ENCODE results near the gene ERICH4.
"Not testable (repeated sequence)": the region's sequence is repeated elsewhere in the genome, so short reads cannot be mapped to it uniquely, and the experiment has no call there.

The ERICH4 gene

GRCh38 chr19:41442473-41443355, at the start of gene ERICH4:
TSS of gene ERICH4 (plus strand) at chr19:41443156. CDS start at chr19:41443170, 14 bp downstream.
- DNase-seq, result no peak

DNA sequence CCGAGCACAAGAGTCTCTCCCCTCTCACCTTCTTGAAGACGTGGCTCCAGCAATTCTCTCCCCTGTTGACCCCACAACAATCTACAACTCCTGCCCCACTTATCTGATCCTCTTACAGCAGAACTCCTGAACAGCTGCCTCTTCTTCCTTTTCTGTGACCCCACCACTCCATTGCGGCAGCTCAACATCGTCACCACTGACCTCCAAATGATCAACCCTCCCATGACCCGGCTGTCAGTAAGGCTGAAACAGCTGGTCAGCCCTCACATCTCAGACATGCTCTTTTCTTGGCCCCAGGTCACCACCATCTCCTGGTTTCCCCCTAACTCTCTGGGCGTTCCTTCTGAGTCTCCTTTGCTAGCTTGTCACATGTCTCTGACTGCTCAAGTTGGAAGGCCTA, 47.6 kb upstream of the ERICH4 start:
- no peak for DNase-seq

DNA sequence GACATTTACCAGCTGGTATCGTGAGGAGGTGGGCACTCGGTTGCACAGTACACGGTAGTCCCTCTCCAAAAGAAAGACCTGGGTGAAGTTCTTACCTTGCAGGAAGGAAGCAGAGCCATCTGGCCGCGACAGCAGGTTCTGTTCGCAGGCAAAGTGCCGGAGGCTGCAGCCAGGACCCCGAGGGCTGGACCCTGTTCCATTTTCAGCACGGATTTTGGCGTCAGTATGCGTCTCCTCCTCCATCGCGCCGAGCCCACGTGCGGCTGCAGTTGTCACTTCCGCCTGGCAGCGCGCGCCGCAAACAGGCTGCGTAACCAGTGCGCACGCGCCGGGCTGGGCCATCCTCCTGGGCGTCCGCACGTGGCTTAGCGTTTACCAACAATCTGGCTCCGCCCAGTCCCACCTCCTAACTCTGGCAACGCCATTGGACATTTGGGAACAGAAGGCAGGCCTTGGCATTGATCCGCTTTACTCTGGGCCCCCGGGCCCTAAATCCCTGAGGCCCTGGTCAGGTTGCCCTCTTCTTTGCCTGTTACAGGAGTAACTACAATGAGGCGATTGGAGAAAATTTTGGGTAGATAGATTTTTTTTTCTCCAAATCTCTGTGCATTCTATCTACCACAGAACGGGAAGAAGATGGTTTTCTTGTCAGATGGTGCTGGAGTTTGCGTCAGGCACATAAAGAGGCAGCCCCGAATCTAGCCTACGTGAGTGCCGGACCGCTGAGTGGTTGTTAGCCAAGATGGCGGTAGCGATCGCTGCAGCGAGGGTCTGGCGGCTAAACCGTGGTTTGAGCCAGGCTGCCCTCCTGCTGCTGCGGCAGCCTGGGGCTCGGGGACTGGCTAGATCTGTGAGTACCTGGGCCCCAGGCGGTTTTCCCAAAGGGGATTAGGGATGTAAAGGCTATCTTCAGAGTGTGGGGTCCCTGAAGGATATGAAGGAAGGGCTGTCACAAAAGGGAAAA, 45.6 kb upstream of the ERICH4 start, which contains the start of the genes BCKDHA and EXOSC5:
TSS of gene BCKDHA (plus strand) at position 733 of the 964 bp plus-strand sequence. CDS start at position 743, 10 bp downstream.
TSS of gene EXOSC5 (minus strand) at position 274 of the 964 bp plus-strand sequence. CDS start at position 243, 31 bp downstream.
- DNase-seq, result peak; percentile 99

GRCh38 chr19:41398050-41398418, 44.9 kb upstream of the ERICH4 start:
- no peak for DNase-seq

GRCh38 chr19:41398598-41398997, 44.4 kb upstream of the ERICH4 start:
- DNase-seq, result no peak

DNA sequence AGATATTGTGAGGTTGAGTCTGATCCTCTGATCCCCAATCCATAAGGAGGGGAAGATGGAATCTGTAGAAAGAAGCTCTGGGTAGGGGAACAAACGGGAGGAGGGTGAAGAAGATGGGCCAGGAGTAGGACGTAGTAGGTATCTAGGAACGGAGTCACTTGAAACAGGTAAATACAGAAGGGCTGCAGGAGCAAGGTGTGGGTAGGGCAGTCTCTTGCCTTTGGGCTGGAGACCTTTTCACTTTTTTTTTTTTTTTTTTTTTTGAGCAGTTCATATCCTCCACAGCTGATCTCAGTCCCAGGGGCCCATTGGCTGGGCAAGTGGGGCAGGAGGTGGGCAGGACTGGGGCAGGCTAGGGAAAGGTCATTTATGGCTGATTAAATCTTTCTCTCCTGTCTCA, 43.9 kb upstream of the ERICH4 start:
- no peak for DNase-seq

- DNase-seq, result no peak
Observed at GRCh38 chr19:41399525-41399924, 43.4 kb upstream of the ERICH4 start.

DNA sequence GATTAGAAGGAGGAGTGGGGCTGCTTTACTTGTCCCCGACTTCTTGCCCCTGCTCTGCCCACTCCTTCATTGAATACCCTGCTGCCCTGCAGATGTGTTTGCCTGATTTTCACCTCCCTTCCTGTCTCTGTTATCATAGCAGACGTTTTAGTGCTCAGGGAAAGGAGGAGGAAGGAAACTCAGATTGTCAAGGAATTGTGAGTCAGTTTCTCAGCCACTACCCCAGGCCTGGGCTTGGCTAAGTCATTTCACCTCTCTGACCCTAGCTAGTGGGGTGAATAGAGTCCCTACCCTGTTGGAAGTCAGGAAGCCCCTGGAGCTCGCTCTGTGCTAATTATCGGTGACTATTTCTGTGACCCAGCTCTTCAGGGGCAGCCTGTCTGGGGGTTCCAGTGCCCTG, 41.5 kb upstream of the ERICH4 start:
- DNase-seq, result no peak

- DNase-seq, result no peak
Observed at GRCh38 chr19:41402010-41402409, 40.9 kb upstream of the ERICH4 start.

DNA sequence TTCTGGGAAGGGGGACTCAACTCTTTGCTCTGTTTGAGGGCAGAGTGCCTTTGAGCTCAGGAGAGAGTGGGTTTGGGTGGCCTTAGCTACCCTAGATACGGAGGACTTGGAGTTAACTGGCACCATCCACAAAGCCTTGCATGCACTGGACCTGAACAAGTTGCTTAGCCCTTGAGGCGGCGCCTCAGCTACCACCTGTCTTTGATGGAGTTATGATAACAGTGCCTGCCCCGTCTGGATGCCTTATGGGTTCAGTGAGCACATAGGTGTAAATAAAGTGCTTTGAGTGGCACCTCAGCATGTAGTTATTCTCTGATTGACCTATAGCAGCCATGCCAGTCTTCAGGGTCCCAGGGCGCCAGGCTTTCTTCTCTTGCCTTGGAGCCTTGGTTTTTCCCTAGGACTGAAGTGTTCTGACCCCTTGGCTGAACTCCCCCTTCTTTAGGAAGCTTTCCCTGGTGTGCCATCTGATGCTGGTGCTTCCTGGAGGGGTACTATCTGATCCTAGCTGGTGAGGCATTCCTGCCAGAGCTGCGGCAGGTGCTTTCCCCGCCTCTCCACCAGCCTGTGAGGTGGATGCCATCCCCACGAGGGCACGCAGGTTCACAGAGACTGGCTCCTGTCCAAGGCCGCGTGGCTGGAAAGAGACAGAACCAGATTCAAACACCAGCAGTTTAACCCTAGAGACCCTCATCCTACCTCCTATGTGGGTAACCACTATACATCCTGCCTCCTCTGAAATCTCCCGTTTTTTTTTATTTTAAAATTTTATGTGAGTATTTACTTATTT, 39.6 kb upstream of the ERICH4 start:
- DNase-seq, result no peak

DNA sequence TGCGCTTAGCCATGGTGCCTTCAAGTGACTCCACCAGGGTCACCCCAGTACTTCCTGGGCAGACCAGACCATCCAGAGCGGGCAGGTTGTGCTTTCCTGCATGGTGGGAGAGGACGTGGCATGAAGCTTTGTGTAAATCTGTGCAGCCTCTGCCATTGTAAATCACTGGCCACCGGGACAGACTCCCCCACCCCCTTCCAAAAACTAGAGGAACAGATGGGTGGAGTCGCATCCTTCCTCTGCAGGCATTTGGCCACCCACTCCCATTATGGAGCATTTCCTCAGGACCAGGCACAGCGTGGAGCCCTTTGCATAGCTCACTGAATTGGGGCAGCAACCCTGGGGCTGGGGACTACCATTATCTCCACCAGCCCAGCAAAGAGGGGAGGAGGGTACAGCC, 37.2 kb upstream of the ERICH4 start:
- no peak for DNase-seq

DNA sequence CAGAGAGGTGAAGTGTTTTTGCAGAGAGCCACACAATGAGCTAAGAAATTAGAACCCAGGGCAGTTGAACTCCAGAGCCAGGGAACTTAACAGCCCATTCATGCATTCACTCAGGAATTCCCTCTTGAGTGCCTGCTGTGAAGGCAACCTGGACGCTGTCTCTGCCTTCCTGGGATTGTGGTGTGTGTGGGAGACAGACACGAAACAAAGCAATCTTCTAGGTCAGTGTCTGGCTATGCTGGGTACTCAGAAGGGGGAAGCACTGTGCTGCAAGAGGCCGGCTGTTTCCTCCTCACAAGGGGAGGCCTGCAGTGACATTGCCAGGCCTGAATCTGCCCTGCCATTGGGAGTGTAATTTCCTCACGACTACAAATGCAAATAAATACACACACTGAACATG, 35.7 kb upstream of the ERICH4 start:
- DNase-seq, result no peak

DNA sequence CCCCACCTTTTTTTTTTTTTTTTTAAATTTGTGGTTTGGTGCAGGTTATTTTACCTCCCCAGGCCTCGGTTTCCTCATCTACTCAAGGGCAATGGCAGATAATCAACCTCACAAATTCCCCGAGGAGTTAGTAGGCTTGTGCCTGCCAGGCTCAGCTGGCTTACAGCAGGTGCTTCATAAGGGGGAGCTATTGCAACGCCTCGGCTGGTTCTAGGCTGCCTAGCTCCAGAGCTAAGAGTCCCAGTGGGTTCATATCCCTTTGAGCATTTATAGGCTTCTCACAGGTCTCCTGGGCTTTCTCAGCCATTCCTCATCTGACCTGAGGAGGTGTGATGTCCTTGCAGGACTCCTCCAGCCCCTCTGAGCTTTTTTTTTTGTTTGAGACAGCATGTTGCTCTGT, 34.7 kb upstream of the ERICH4 start:
- no peak for DNase-seq

- not testable (repeated sequence) for DNase-seq
Observed at GRCh38 chr19:41408846-41409245, 34.1 kb upstream of the ERICH4 start.

DNA sequence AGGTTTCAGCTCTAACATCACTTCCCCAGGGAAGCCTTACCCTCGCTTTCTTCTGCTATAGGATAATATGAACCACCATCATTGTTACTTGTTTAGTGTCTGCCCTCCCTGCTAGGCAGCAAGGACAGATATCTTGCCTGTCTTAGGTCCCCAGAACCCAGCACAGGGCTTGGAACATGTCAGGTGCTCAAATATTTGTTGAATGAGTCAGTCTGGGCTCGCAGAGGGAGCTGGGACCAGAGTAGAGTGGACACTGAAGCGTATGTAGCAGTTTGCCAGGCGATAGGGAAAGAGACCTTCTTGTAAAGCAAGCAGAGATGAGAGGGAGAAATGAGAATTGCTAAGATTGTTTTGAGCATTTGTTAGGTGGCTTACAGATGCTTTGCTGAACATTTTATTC, 33.7 kb upstream of the ERICH4 start:
- DNase-seq, result peak; percentile 67

DNA sequence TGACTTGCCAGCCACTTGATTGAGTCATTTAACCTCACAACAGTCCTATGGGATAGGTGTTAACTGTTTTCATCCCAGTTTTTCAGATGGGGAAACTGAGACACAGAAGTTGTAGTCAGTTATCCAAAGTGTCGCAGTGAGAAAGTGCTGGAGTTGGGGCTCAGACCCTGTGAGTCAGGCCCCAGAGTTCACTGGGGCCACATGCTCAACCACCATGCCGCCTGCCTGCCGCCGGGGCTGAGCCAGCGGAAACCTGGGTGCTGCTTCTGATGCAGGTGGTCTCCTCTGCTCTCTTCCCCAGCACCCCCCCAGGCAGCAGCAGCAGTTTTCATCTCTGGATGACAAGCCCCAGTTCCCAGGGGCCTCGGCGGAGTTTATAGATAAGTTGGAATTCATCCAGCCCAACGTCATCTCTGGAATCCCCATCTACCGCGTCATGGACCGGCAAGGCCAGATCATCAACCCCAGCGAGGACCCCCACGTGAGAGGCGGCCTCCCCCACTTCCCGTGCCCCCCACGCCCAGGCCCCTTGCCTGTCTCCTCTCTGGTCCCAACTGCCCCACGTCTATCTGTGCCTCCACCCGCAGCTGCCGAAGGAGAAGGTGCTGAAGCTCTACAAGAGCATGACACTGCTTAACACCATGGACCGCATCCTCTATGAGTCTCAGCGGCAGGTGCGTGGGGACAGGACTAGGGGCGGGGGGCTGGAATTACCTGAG, 32.5 kb upstream of the ERICH4 start:
- no peak for DNase-seq

GRCh38 chr19:41411100-41411967, 31.6 kb upstream of the ERICH4 start:
- DNase-seq, result no peak

DNA sequence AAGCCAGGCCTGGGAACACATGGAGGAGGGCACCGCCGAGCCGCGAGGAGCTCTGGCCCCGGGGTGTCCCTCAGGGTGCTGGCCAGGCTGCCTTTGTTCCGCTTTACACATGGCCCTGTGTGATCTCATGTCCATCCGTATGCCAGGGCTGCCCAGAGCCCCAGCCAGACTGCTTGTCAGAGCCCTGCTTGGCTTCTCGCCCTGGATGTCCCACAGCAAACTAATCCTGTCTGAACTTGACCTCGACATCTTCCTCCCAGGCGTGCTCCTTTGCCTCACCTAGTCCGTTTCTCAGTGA, 31.0 kb upstream of the ERICH4 start:
- no peak for DNase-seq

- DNase-seq, result no peak
Observed at GRCh38 chr19:41412953-41413352, 30.0 kb upstream of the ERICH4 start.

DNA sequence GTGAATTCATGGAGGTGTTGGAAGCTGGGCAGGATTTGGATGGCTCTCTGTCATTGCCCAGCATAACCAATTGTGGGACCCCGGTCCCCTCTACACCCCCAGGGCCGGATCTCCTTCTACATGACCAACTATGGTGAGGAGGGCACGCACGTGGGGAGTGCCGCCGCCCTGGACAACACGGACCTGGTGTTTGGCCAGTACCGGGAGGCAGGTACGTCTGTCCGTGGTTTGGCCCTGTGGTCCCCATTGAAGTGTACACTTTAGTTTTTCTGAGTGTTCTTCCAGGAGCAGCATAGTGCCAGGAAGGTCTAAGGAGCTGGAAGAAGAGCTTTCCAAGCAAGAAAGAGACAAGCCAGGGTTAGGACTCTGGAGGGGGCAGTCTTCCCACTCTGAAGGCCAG, 29.0 kb upstream of the ERICH4 start:
- DNase-seq, result no peak

GRCh38 chr19:41414461-41414860, 28.5 kb upstream of the ERICH4 start:
- no peak for DNase-seq

All from NCI-H774 (cell line).